ENCODE results near the gene RAB11B.
"Not testable (repeated sequence)": the region's sequence is repeated elsewhere in the genome, so short reads cannot be mapped to it uniquely, and the experiment has no call there.

Gene RAB11B

GRCh38 chr19:8412783-8413628 is 22.8 kb downstream of the RAB11B start, which contains the start of gene MARCHF2:
MARCHF2 (plus strand) TSS chr19:8413305; CDS start chr19:8421841, 8,536 bp downstream.
- H3K27ac ChIP-seq (ENCODE audit: low read depth, low read length) = no peak within 1 kb of the TSS
- no peaks in the 10 kb centered on the region for H3K4me1 ChIP-seq (ENCODE audit: control insufficient read depth, insufficient read depth, low read length, unreplicated experiment)
- H3K4me3 ChIP-seq (ENCODE audit: low read depth, low read length) = peak within 1 kb of the TSS; percentile 76
- no peaks in the 10 kb centered on the region for H3K27me3 ChIP-seq (ENCODE audit: insufficient read depth, low read length)
- no peaks in the 10 kb centered on the region for H3K79me2 ChIP-seq (ENCODE audit: control insufficient read depth, insufficient read depth, low read length, unreplicated experiment)
- peak within 1 kb of the TSS; percentile 62 for H2AFZ ChIP-seq (ENCODE audit: low read length, unreplicated experiment)
- no peaks in the 10 kb centered on the region for H3K36me3 ChIP-seq (ENCODE audit: insufficient read depth, low read length)

- H3K36me3 ChIP-seq (ENCODE audit: insufficient read depth, low read length) = no peaks in the 10 kb centered on the region
- peak overlapping the region; percentile 62 for H2AFZ ChIP-seq (ENCODE audit: low read length, unreplicated experiment)
- no peaks in the 10 kb centered on the region for H3K27me3 ChIP-seq (ENCODE audit: insufficient read depth, low read length)
- H3K4me3 ChIP-seq (ENCODE audit: low read depth, low read length) = peak overlapping the region; percentile 76
- H3K27ac ChIP-seq (ENCODE audit: low read depth, low read length) = no peak overlapping the region
- no peaks in the 10 kb centered on the region for H3K79me2 ChIP-seq (ENCODE audit: control insufficient read depth, insufficient read depth, low read length, unreplicated experiment)
- H3K4me1 ChIP-seq (ENCODE audit: control insufficient read depth, insufficient read depth, low read length, unreplicated experiment) = no peaks in the 10 kb centered on the region
Measured at GRCh38 chr19:8413629-8413995, 23.5 kb downstream of the RAB11B start.

GRCh38 chr19:8416796-8417195 is 26.6 kb downstream of the RAB11B start:
- Histone ChIP-seq H2AFZ (ENCODE audit: low read length, unreplicated experiment) (no peak overlapping the region), H3K4me1 (ENCODE audit: control insufficient read depth, insufficient read depth, low read length, unreplicated experiment) (no peaks in the 10 kb centered on the region), H3K36me3 (ENCODE audit: insufficient read depth, low read length) (no peaks in the 10 kb centered on the region), H3K4me3 (ENCODE audit: low read depth, low read length) (no peak overlapping the region), H3K27ac (ENCODE audit: low read depth, low read length) (no peak overlapping the region), H3K79me2 (ENCODE audit: control insufficient read depth, insufficient read depth, low read length, unreplicated experiment) (no peaks in the 10 kb centered on the region), H3K27me3 (ENCODE audit: insufficient read depth, low read length) (no peaks in the 10 kb centered on the region)

GRCh38 chr19:8421484-8422461 is 31.6 kb downstream of the RAB11B start:
- Histone ChIP-seq H2AFZ (ENCODE audit: low read length, unreplicated experiment) (no peak overlapping the region), H3K27me3 (ENCODE audit: insufficient read depth, low read length) (no peaks in the 10 kb centered on the region), H3K4me3 (ENCODE audit: low read depth, low read length) (no peak overlapping the region), H3K4me1 (ENCODE audit: control insufficient read depth, insufficient read depth, low read length, unreplicated experiment) (peaks cover 12% of the 10 kb centered on the region), H3K27ac (ENCODE audit: low read depth, low read length) (no peak overlapping the region), H3K36me3 (ENCODE audit: insufficient read depth, low read length) (no peaks in the 10 kb centered on the region), H3K79me2 (ENCODE audit: control insufficient read depth, insufficient read depth, low read length, unreplicated experiment) (no peaks in the 10 kb centered on the region)

GRCh38 chr19:8423817-8424223 is 33.7 kb downstream of the RAB11B start:
- H3K4me1 ChIP-seq (ENCODE audit: control insufficient read depth, insufficient read depth, low read length, unreplicated experiment) = peaks cover 12% of the 10 kb centered on the region
- no peaks in the 10 kb centered on the region for H3K36me3 ChIP-seq (ENCODE audit: insufficient read depth, low read length)
- no peaks in the 10 kb centered on the region for H3K27me3 ChIP-seq (ENCODE audit: insufficient read depth, low read length)
- peak overlapping the region; percentile 75 for H3K27ac ChIP-seq (ENCODE audit: low read depth, low read length)
- peak overlapping the region; percentile 45; the same call in 1 of the 2 replicates for H3K4me3 ChIP-seq (ENCODE audit: low read depth, low read length)
- no peak overlapping the region for H2AFZ ChIP-seq (ENCODE audit: low read length, unreplicated experiment)
- no peaks in the 10 kb centered on the region for H3K79me2 ChIP-seq (ENCODE audit: control insufficient read depth, insufficient read depth, low read length, unreplicated experiment)

GRCh38 chr19:8425331-8425730 is 35.2 kb downstream of the RAB11B start:
- H3K4me1 ChIP-seq (ENCODE audit: control insufficient read depth, insufficient read depth, low read length, unreplicated experiment) = peaks cover 12% of the 10 kb centered on the region
- H2AFZ ChIP-seq (ENCODE audit: low read length, unreplicated experiment); H3K36me3 ChIP-seq (ENCODE audit: insufficient read depth, low read length); H3K79me2 ChIP-seq (ENCODE audit: control insufficient read depth, insufficient read depth, low read length, unreplicated experiment); H3K4me3 ChIP-seq (ENCODE audit: low read depth, low read length); H3K27me3 ChIP-seq (ENCODE audit: insufficient read depth, low read length); H3K27ac ChIP-seq (ENCODE audit: low read depth, low read length): not testable (repeated sequence)

GRCh38 chr19:8426283-8426682 is 36.1 kb downstream of the RAB11B start:
- Histone ChIP-seq H2AFZ (ENCODE audit: low read length, unreplicated experiment) (no peak overlapping the region), H3K79me2 (ENCODE audit: control insufficient read depth, insufficient read depth, low read length, unreplicated experiment) (no peaks in the 10 kb centered on the region), H3K4me3 (ENCODE audit: low read depth, low read length) (no peak overlapping the region), H3K27ac (ENCODE audit: low read depth, low read length) (no peak overlapping the region), H3K36me3 (ENCODE audit: insufficient read depth, low read length) (no peaks in the 10 kb centered on the region), H3K4me1 (ENCODE audit: control insufficient read depth, insufficient read depth, low read length, unreplicated experiment) (peaks cover 12% of the 10 kb centered on the region), H3K27me3 (ENCODE audit: insufficient read depth, low read length) (no peaks in the 10 kb centered on the region)

GRCh38 chr19:8429044-8429443 is 38.9 kb downstream of the RAB11B start:
- no peak overlapping the region for H2AFZ ChIP-seq (ENCODE audit: low read length, unreplicated experiment)
- no peaks in the 10 kb centered on the region for H3K79me2 ChIP-seq (ENCODE audit: control insufficient read depth, insufficient read depth, low read length, unreplicated experiment)
- H3K36me3 ChIP-seq (ENCODE audit: insufficient read depth, low read length) = no peaks in the 10 kb centered on the region
- no peaks in the 10 kb centered on the region for H3K27me3 ChIP-seq (ENCODE audit: insufficient read depth, low read length)
- no peak overlapping the region for H3K27ac ChIP-seq (ENCODE audit: low read depth, low read length)
- peaks cover 6% of the 10 kb centered on the region for H3K4me1 ChIP-seq (ENCODE audit: control insufficient read depth, insufficient read depth, low read length, unreplicated experiment)
- H3K4me3 ChIP-seq (ENCODE audit: low read depth, low read length) = no peak overlapping the region

GRCh38 chr19:8429826-8430225 is 39.7 kb downstream of the RAB11B start:
- no peaks in the 10 kb centered on the region for H3K36me3 ChIP-seq (ENCODE audit: insufficient read depth, low read length)
- H3K79me2 ChIP-seq (ENCODE audit: control insufficient read depth, insufficient read depth, low read length, unreplicated experiment) = no peaks in the 10 kb centered on the region
- H3K27ac ChIP-seq (ENCODE audit: low read depth, low read length) = no peak overlapping the region
- H3K4me1 ChIP-seq (ENCODE audit: control insufficient read depth, insufficient read depth, low read length, unreplicated experiment) = peaks cover 5% of the 10 kb centered on the region
- no peak overlapping the region for H3K4me3 ChIP-seq (ENCODE audit: low read depth, low read length)
- no peaks in the 10 kb centered on the region for H3K27me3 ChIP-seq (ENCODE audit: insufficient read depth, low read length)
- no peak overlapping the region for H2AFZ ChIP-seq (ENCODE audit: low read length, unreplicated experiment)

GRCh38 chr19:8430650-8431049 is 40.5 kb downstream of the RAB11B start:
- peaks cover 5% of the 10 kb centered on the region for H3K4me1 ChIP-seq (ENCODE audit: control insufficient read depth, insufficient read depth, low read length, unreplicated experiment)
- no peak overlapping the region for H3K27ac ChIP-seq (ENCODE audit: low read depth, low read length)
- no peak overlapping the region for H3K4me3 ChIP-seq (ENCODE audit: low read depth, low read length)
- H3K36me3 ChIP-seq (ENCODE audit: insufficient read depth, low read length) = no peaks in the 10 kb centered on the region
- no peaks in the 10 kb centered on the region for H3K79me2 ChIP-seq (ENCODE audit: control insufficient read depth, insufficient read depth, low read length, unreplicated experiment)
- H2AFZ ChIP-seq (ENCODE audit: low read length, unreplicated experiment) = no peak overlapping the region
- H3K27me3 ChIP-seq (ENCODE audit: insufficient read depth, low read length) = no peaks in the 10 kb centered on the region
